T-helper 9 cell (primary cell): ENCODE data around the gene PTCD3.

ENCODE experiments used
- DNase-seq: peaks from one replicate; pipeline ENCODE4 v3.0.0-alpha.2; 2020
- total RNA-seq, 2 donors: gene quantifications; one replicate each; lab custom pipeline; 2026; lab: John Stamatoyannopoulos, UW

Gene PTCD3
- total RNA-seq = 157 to 179 reads per million in 2 donors

GRCh38 chr2:86105969-86106945, at the start of gene PTCD3:
Gene PTCD3, plus strand, starts transcription at chr2:86106235. Its CDS starts 13 bp downstream, at chr2:86106248.
- peak; percentile 85 for DNase-seq

- no peak for DNase-seq
Observed at GRCh38 chr2:86056590-86057331, 49.3 kb upstream of the PTCD3 start.

- DNase-seq = no peak
Observed at GRCh38 chr2:86062043-86062442, 44.0 kb upstream of the PTCD3 start.

GRCh38 chr2:86064006-86064405, 42.0 kb upstream of the PTCD3 start:
- no peak for DNase-seq

- no peak for DNase-seq
Observed at GRCh38 chr2:86065512-86065911, 40.5 kb upstream of the PTCD3 start.

GRCh38 chr2:86066007-86066578, 39.9 kb upstream of the PTCD3 start:
- no peak for DNase-seq

- no peak for DNase-seq
Observed at GRCh38 chr2:86066915-86067314, 39.1 kb upstream of the PTCD3 start.

- DNase-seq = peak; percentile 25
Observed at GRCh38 chr2:86068136-86068588, 37.9 kb upstream of the PTCD3 start.

GRCh38 chr2:86068648-86069047, 37.4 kb upstream of the PTCD3 start:
- no peak for DNase-seq

GRCh38 chr2:86069091-86069685, 36.8 kb upstream of the PTCD3 start:
- DNase-seq = no peak

- no peak for DNase-seq
Observed at GRCh38 chr2:86069783-86070339, 36.2 kb upstream of the PTCD3 start.

GRCh38 chr2:86070868-86071267, 35.2 kb upstream of the PTCD3 start:
- DNase-seq = no peak

GRCh38 chr2:86072271-86072858, 33.7 kb upstream of the PTCD3 start:
- DNase-seq = no peak

- no peak for DNase-seq
Observed at GRCh38 chr2:86073225-86073624, 32.8 kb upstream of the PTCD3 start.

- DNase-seq = no peak
Observed at GRCh38 chr2:86074256-86074655, 31.8 kb upstream of the PTCD3 start.

GRCh38 chr2:86074811-86075210, 31.2 kb upstream of the PTCD3 start:
- DNase-seq = no peak

GRCh38 chr2:86075886-86076285, 30.1 kb upstream of the PTCD3 start:
- no peak for DNase-seq

- DNase-seq = no peak
Observed at GRCh38 chr2:86078774-86079545, 27.1 kb upstream of the PTCD3 start.

- DNase-seq = peak; percentile 84
Observed at GRCh38 chr2:86079981-86080911, 25.8 kb upstream of the PTCD3 start.

GRCh38 chr2:86081724-86082123, 24.3 kb upstream of the PTCD3 start:
- no peak for DNase-seq
